ENCODE measurements around the gene EXD2. TPM values are rescaled to one million over a fixed set of nuclear protein-coding genes. Genes with fewer than 3 reads are reported as not detected.
A peak's percentile ranks its signal among the peaks of the same experiment; 100 is the strongest.

The EXD2 gene
- total RNA-seq, 1 donor = 12.1 TPM

DNA sequence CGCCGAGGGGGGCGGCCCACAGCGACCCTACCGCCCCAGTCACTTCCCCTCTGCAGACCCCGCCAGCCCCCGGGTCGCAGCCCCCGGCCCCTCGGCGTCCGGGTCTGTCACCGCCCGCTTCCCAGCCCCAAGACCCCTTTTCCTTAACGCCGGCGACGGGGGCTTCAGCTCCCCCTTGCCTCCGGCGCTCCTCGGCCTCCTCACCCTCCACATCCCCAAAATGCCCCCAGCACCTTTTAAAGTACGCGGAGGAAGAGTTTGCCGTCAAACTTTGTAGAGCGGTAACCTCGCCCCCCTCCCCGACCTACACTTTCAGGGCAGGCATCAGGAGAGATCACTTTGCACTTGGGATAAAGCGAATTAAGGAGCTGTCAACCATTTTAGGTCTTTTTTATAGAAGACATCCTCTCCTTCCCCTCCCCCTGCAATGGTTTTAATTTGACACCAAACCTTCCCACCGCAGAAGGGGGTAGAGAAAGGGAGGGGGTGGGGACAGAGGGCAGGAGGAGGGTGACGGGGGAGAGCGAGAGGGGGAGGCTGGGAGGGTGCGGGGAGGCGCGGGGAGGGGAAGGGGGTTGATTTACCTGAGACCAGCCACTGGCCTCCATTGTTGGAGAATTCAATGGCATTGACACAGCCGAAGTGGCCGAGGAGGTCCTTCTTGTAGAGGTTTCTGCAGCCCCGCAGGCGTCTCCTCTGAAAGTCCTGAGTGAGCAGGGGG is 39.0 kb upstream of the EXD2 start:
- DNase-seq (ENCODE audit: low read depth) = peak; percentile 40
- H3K4me3 ChIP-seq (ENCODE audit: low read depth, low read length) = peak overlapping the region; percentile 90
- TF ChIP-seq CTCF (IDR thresholded peaks at IDR 0.05; ENCODE audit: insufficient read depth, low read length) = no peak

DNA sequence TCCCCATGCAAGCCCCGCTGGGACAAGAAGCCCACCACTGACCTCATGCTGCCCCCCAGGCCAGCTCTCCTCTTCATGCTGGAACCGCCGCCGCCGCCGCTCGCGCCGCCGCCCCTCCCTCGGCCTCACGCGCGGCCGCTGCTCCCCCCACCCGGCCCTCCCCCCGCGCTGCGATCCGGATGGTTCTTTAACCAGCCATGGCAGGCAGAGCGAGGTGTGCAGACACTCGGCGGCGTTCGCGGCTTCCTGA is 38.5 kb upstream of the EXD2 start, which contains the start of gene DCAF5:
TSS of gene DCAF5 (minus strand) at position 218 of the 250 bp plus-strand sequence. CDS start at position 77, 141 bp downstream.
- no peak for TF ChIP-seq CTCF (IDR thresholded peaks at IDR 0.05; ENCODE audit: insufficient read depth, low read length)
- peak within 1 kb of the TSS; percentile 90 for H3K4me3 ChIP-seq (ENCODE audit: low read depth, low read length)
- no peak for DNase-seq (ENCODE audit: low read depth)

- H3K4me3 ChIP-seq (ENCODE audit: low read depth, low read length) = peak overlapping the region; percentile 90
- DNase-seq (ENCODE audit: low read depth) = peak; percentile 90
- TF ChIP-seq CTCF (IDR thresholded peaks at IDR 0.05; ENCODE audit: insufficient read depth, low read length) = no peak
Observed at GRCh38 chr14:69153152-69153872, 38.0 kb upstream of the EXD2 start.

DNA sequence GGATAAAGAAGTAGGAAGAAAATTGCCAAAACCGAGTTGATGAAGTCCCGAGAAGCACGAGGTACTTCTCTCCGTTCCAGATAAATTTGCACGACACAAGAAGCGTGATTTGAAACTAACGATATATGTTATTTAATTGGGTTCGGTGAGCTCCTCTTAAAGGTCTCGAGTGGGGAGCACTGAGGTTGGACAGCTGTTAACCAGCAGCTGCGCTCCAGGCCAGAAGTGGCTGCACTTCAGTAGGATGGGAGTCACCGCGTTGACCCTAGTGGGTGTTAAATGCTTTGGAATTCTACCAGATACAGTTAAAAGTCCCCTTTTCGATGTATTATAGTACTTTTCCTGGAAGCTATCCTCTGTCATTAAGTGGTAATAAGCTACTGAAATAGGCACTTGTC is 37.4 kb upstream of the EXD2 start:
- peak overlapping the region; percentile 90 for H3K4me3 ChIP-seq (ENCODE audit: low read depth, low read length)
- no peak for TF ChIP-seq CTCF (IDR thresholded peaks at IDR 0.05; ENCODE audit: insufficient read depth, low read length)
- peak; percentile 47 for DNase-seq (ENCODE audit: low read depth)

DNA sequence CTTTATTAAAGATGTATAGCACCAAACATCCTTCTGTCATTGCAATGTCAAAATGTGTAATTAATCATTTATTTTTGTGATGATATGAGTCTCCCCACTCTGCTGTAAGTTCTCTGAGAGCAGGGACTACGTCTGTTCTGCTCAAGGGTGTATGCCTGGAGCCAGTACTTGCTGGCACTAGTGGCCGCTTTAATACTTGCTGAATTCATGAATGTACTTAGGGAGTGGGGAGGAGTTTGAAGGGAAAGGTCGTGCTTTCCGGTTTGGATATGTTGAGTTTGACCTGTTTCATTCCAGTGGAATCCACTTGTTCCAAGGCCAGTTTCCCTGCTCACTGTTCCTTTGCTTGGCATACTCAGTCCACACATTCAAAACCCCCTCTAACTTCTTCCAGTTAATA is 36.5 kb upstream of the EXD2 start:
- peak; percentile 50 for DNase-seq (ENCODE audit: low read depth)
- no peak for TF ChIP-seq CTCF (IDR thresholded peaks at IDR 0.05; ENCODE audit: insufficient read depth, low read length)
- H3K4me3 ChIP-seq (ENCODE audit: low read depth, low read length) = no peak overlapping the region

- no peak for TF ChIP-seq CTCF (IDR thresholded peaks at IDR 0.05; ENCODE audit: insufficient read depth, low read length)
- DNase-seq (ENCODE audit: low read depth) = no peak
- no peak overlapping the region for H3K4me3 ChIP-seq (ENCODE audit: low read depth, low read length)
Observed at GRCh38 chr14:69156224-69156623, 35.1 kb upstream of the EXD2 start.
